DMS 273 (cell line): ENCODE data around the gene FAM228B.
"Not testable (repeated sequence)": the region's sequence is repeated elsewhere in the genome, so short reads cannot be mapped to it uniquely, and the experiment has no call there.

ENCODE experiments used
- DNase-seq: peaks from one replicate; lab custom pipeline; 2025; ENCODE audit not compliant: unreplicated experiment; lab: John Stamatoyannopoulos, UW

Gene FAM228B

DNA sequence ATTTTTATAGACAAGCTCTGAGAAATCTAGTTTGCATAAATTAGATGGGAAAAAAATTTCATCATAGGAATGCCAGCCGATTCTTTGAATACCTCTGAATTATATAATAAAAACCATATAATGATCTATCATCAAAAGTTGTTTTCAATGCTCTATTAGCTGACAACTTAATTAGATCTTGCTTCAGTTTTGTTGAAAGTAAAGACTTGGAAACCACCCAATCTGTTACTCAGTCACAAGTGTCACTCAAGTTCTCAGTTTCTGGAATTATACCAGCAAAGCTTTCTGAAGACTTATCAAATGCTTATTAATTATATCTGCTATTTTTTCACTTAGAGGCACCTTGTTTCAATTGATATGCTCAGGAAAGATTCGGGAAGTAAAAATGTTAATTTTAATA lies 21.3 kb upstream of the FAM228B start:
- no peak for DNase-seq

DNA sequence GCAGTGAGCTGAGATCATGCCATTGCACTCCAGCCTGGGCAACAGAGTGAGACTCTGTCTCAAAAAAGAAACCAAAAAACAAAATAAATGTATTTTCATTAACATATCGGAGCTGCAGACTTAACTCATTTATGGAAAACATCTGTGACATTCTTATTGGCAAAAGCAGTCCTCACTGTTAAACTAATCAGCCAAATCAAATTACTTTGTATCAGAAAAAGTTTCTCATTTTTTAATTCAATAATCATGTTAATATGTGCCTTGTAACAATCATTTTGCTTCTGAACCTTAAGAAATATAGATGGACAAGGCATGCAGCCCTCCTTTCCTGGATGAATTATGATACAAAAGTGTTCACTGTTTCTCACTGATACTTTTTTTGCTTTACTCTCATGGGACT lies 20.6 kb upstream of the FAM228B start:
- no peak for DNase-seq

DNA sequence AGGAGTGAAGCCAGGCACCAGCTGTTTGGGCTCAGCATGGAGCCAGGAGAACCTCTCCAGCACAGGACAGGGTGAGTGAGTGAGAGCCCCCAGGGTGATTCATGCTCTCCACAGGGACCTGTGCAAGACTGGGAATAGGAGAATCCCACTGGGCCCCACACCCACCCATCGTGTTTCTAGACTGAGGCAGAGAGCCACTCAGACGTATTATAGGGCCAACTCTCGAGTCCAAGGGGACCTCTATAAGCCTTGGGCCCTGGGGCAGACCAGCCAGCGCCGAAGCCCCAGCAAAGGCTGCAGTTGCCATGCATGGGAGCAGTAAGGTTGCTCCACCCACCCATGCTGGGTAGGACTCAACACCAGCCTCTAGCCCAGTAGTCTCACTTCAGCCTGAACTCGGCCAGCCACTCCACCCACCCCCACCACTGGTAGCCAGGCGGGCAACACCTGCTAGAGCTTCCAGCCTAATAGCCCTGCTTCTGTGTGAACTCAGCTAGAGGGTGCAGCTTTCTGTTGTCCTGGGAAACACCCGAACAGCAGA lies 19.1 kb upstream of the FAM228B start:
- DNase-seq, result no peak

DNA sequence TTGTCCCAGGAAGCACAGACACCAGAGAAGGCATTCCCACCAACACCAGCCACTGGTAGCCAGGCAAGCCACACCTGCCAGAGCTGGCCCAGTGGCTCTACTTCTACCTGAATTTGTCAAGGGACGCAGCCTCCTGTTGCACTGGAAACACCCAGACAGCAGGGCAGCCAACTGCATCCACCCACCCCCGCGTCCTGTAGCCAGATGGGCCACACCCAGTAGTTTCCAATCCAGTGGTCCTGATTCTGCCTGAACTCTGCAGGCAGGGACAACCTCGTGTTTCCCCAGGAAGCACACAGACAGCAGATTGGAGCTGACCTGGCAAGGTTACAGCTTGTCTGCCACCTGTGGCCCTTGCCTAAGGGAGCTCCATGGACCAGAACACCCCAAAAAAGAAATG lies 18.4 kb upstream of the FAM228B start:
- peak; percentile 43 for DNase-seq

- no peak for DNase-seq
Observed at GRCh38 chr2:24105816-24106215, 17.5 kb upstream of the FAM228B start.

DNA sequence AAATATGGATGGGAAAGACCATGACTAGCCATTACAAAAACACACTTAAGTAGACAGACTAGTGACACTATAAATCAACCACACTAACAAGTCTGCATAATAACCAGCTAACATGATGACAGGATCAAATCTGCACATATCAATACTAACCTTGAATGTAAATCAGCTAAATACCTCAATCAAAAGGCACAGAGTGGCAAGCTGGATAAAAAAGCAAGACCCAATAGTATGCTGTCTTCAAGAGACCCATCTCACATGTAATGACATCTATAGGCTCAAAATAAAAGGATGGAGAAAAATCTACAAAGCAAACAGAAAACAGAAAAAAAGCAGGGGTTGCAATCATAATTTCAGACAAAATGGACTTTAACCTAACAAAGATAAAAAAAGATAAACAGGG lies 16.5 kb upstream of the FAM228B start:
- no peak for DNase-seq

DNA sequence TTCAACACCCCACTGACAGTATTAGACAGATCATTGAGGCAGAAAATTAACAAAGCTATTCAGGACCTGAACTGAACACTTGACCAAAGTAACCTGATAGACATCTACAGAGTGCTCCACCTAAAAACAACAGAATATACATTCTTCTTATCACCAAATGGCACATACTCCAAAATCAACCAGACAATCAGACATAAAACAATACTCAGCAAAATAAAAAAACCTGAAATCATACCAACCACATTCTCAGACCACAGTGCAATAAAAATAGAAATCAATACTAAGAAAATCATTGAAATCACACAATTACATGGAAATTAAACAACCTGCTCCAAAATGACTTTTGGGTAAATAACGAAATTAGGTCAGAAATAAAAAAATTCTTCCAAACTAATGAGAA lies 15.9 kb upstream of the FAM228B start:
- DNase-seq, result no peak

GRCh38 chr2:24109431-24109830 lies 13.8 kb upstream of the FAM228B start:
- DNase-seq, result not testable (repeated sequence)

DNA sequence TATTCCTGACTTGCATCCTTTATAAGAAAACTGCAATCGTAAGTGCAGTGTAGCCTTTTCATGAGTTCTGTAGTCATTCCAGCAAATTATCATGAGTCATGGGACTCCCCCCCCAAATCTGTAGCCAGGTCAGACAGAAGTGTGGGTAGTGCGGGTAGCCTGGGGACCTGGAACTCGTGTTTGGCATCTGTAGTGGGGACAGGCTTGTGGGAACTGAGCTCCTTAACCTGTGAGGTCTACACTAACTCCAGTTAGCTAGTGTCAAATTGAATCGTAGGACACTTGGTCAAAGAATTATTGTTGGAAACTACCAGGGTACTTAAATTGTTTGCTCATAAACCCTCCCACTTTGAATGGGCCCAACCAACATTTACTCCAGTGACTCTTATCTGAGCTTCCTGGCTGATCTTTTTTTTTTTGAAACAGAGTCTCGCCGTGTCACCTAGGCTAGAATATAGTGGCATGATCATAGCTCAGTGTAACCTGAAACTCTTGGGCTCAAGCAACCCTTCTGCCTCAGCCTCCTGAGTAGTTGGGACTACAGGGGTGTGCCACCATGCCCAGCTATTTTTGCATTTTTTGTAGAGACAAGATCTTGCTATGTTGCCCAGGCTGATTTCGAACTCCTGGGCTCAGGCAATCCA lies 12.5 kb upstream of the FAM228B start:
- no peak for DNase-seq

GRCh38 chr2:24111407-24111901 lies 11.8 kb upstream of the FAM228B start:
- no peak for DNase-seq

DNA sequence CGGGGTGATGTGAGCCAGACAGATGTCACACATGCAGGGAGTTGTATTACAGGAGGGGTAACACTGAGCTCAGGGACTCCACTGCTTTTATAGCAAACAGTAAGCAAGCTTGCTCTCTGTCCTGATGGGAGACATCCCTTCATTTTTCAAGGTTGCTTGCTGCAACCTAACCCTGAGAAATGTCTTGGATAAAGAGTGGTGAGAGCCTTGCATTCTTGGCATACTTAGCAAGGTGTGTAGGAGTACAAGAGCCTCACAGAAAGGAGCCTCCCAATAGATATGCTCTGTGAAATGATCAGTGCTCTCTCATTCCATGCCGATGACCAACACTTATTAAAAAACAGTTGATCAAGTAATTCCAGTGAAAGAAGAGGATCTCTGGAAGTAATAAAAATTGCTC lies 8.2 kb upstream of the FAM228B start:
- DNase-seq, result no peak

DNA sequence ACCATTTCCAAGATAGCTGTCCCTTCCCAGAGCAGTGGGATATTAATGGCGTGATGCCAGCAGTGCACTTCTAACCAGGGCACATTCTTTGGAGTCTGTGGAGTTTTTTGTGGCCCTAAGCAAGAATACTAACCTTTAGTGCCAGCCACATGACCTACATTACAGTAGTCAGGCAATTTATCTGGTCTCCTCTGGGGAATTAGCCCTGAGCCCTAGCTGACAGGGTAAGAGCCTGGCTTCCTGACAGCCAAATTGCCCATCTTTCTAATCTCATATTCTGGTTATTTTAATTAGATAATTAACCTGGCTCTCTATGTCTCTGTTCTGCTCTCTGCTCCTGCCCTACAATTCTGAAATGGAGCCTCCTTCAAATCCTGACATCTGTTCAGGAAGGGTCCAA lies 5.4 kb upstream of the FAM228B start:
- DNase-seq, result peak; percentile 13

DNA sequence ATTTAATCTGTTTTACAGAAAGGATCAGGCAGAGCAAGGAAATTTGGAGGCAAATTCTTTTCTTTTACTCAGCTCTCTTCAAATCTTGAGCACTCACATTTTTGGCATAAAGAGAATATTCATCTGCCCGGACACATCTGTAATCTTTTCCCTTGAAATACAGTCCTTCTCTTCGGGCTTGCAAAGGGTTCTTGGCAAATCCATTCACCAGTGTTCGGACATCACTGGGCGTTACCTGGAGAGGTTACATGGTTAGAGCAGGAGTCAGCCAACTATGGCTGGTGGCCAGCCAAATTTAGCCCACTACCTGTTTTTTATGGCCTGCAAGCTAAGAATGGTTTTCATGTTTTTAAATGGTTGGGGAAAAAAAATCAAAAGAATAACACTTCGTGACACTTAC lies 2.2 kb upstream of the FAM228B start:
- no peak for DNase-seq

- DNase-seq, result no peak
Observed at GRCh38 chr2:24121469-24121868, 1.8 kb upstream of the FAM228B start.

GRCh38 chr2:24122366-24123194 lies 689 bp upstream of the FAM228B start:
- peak; percentile 34 for DNase-seq

DNA sequence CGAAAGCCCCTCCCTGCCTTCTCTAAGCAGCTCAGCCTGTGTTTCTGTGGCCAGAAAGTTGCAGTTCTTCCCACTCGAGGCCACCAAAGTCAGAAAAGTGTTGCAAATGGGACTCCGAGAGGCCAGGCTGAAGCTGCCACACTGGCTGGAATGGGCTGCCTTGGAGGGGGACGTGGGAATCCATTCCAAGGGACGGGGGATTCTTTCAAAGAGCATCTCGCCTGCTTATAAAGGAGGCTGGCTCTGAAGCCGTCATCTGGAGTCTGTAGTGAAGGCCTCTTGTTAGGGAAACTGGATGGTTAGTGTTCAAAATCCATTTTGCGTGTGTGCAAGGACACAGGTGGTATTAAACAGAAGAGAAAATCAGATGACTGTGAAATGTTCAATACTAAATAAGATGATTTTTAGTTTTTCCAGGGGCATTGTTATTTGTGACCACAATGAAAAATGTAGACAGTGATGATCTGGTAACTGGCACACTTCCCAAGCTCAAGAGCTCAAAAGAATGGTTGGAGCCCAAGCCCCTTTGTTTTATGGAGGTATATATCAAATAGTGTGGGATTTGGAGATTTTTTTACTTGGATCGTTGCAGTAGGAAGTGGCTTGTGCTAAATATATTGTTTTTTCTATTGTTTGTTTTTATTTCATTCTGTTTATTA lies 782 bp downstream of the FAM228B start:
- peak; percentile 70 for DNase-seq

DNA sequence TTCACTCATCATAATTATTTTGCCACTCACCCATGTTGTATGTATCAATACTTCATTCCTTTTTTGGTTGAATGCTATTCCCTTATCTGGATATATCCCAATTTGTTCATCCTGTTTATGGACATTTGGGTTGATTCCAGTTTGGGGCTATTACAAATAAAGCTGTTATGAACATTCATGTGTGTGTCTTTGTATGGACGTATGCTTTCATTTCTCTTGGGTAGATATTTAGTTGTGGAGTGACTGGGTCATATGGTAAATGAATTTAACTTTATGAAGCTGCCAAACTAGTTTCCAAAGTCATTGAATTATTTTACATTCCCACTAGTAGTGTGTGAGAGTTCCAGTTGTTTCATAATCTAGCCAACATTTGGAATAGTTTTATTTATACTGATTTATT lies 2.7 kb downstream of the FAM228B start:
- DNase-seq, result no peak

GRCh38 chr2:24132543-24132942 lies 9.3 kb downstream of the FAM228B start:
- no peak for DNase-seq

DNA sequence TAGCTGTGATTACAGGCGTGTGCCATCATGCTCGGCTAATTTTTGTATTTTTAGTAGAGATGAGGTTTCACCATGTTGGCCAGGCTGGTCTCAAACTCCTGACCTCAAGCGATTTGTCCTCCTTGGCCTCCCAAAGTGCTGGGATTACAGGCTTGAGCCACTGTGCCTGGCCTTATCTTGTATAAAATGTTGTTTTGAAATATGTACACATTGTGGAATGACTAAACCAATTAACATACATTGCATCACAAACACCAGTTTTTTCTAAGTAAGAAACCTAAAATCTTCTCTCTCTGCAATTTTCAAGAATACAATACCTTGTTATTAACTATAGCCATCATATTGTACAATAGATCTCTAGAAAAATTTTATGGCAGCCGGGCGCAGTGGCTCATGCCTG lies 17.0 kb downstream of the FAM228B start:
- not testable (repeated sequence) for DNase-seq

DNA sequence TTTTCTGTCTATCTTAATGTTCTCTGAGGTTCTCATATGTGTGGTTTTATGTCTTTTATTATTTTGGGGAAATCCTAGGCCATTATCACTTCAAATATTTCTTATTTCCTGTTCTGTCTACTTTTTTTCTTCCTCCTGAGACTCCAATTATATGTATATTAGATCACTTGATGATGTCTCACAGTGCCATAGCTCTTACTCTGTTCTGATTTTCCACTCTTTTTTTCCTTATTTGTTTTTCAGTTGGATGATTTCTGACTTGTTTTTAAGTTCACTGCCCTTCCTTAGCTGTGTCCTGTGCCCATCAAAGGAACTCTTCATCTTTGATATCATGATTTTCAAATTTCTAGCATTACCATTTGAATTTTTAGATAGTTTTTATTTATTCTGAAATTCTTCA lies 24.1 kb downstream of the FAM228B start:
- DNase-seq, result no peak

- DNase-seq, result no peak
Observed at GRCh38 chr2:24152413-24153197, 29.3 kb downstream of the FAM228B start.
